Measurements from ENCODE around the gene NOVA1.

The NOVA1 gene

GRCh38 chr14:26429205-26429604, 168.6 kb downstream of the NOVA1 start:
- no peak for DNase-seq

GRCh38 chr14:26427097-26427496, 170.7 kb downstream of the NOVA1 start:
- DNase-seq: no peak

- DNase-seq: no peak
These were observed 173.3 kb downstream of the NOVA1 start for GRCh38 chr14:26424537-26424936.

DNA sequence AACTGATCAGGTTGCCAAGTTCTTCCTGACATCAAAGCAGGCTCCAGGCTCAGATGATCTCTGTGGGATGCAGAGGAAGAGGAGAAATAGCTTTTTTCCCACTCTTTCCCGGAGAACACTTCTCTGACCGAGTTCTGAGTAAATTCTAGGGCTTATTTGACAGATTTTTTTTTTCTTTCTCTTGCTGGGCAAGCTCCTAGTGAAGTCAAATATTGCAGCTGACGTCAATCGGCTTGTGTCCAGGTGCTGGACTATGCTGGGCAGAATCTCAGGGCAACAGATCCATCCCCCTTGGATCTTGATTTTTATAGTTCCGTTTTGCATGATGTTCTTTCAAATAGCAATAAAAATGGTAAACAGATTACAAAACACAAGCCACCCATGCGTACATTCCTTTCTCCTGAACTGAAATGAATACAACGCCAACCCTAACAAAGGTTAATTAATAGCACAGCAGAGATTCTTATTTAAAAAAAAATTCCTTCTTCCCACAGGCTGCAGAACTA, 182.2 kb downstream of the NOVA1 start:
- DNase-seq: no peak

GRCh38 chr14:26414926-26415325, 182.9 kb downstream of the NOVA1 start:
- DNase-seq: no peak

GRCh38 chr14:26414103-26414502, 183.7 kb downstream of the NOVA1 start:
- no peak for DNase-seq

- DNase-seq: no peak
These were observed 185.4 kb downstream of the NOVA1 start for GRCh38 chr14:26412421-26412820.

DNA sequence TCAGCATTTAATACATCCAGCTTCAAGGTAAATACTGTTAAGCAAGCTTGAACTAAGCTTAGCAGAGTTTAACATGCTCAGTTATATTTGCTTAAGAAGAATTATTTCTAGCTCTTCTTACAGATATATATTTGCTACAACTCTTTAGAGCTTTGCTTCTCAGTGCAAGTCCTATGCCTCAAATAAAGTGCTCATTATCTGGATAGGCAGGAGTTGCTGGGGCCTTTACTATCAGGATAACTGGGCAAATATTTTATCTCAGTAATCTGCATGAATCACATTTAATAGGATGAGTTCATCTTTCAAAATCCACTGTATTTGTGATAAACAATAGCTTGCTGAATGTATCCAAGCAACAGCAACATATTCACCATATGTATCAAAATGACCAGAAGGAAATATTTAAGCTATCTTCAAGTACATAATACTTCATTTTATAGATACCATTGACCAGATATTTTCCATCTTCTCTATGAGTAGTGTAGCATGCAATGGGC, 187.6 kb downstream of the NOVA1 start:
- DNase-seq: no peak

DNA sequence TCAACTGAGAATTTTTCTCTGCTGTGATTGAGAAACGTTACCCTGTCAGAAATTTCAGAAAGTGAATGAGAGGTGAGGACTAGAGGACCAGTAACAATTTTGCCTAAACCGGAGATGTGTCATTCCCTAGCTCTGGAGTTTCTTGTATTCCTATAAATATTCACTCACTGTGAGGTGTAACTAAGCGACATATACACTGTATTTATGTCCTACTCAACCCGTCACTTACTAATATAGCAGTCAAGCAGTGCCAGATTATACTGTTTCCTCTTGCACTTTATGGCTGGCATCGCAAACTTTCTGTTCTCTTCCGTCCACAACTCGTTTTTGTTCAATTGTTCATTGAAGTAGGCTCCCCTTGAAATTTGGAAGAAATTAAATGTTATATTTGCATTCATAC, 192.9 kb downstream of the NOVA1 start:
- no peak for DNase-seq

GRCh38 chr14:26403760-26404159, 194.1 kb downstream of the NOVA1 start:
- no peak for DNase-seq

- DNase-seq: no peak
These were observed 195.7 kb downstream of the NOVA1 start for GRCh38 chr14:26402126-26402525.

DNA sequence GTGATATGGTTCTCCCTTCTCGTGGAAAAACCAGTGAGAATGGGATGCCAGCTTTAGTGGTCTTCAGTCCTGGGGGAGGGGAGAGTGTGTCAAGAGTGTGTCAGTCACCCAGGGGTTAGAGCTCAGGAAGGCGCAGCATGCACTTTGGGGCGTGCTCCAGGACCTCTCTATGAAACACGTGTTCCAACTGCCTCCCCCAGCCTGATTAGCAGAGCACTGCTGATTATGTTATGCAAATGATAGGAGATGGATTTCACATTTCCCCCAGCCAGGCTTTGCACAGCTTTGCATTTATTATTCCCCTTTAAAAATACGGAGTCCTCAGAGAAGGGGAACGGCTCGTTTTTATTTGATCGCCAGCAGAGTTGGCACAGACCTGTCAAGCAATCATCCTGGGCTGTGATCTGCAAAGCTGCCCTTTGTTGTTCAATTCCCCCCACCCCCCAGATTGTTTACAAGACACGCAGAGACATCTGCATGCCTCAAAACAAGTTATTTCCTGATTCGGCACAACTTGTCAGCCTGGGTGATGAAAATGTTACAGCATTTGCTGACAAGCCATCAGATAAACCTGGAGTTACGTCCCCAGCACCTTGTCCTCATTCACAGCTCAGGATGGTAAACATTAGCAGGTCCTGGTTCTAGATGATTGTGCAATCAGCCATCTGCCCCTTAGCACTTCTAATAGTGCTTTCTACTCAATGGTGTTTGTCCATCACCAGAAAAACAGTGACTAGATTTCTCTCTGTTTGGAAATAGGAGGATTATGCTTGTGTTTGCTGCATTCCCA, 196.5 kb downstream of the NOVA1 start:
- no peak for DNase-seq

- no peak for DNase-seq
These were observed 197.5 kb downstream of the NOVA1 start for GRCh38 chr14:26400373-26400772.

GRCh38 chr14:26398616-26399015, 199.2 kb downstream of the NOVA1 start:
- no peak for DNase-seq
